ENCODE data around the gene IQSEC1. TPM values are rescaled to one million over a fixed set of nuclear protein-coding genes. Genes with fewer than 3 reads are reported as not detected.

The IQSEC1 gene
- total and polyA plus RNA-seq, 2 experiments from 2014 or later, result 17.8 to 51.7 TPM

GRCh38 chr3:13098192-13098988 is 25.2 kb upstream of the IQSEC1 start:
- no peak for TF ChIP-seq CTCF (IDR thresholded peaks at IDR 0.05; ENCODE audit: low read depth, low read length)
- Histone ChIP-seq H3K4me3 (no peak overlapping the region), H3K27ac (no peak overlapping the region), H3K4me1 (ENCODE audit: low read depth) (no peaks in the 10 kb centered on the region), H3K9me3 (ENCODE audit: low read depth) (no peaks in the 10 kb centered on the region), H3K36me3 (no peaks in the 10 kb centered on the region), H3K27me3 (no peaks in the 10 kb centered on the region)
- no peak for DNase-seq (ENCODE audit: low read depth in 1 of 2, low spot score in 1 of 2)

- no peaks in the 10 kb centered on the region for H3K27me3 ChIP-seq
- no peak for TF ChIP-seq CTCF (IDR thresholded peaks at IDR 0.05; ENCODE audit: low read depth, low read length)
- no peaks in the 10 kb centered on the region for H3K9me3 ChIP-seq (ENCODE audit: low read depth)
- no peak overlapping the region for H3K27ac ChIP-seq
- H3K4me3 ChIP-seq, result no peak overlapping the region
- no peaks in the 10 kb centered on the region for H3K36me3 ChIP-seq
- no peak for DNase-seq (ENCODE audit: low read depth in 1 of 2, low spot score in 1 of 2)
- no peaks in the 10 kb centered on the region for H3K4me1 ChIP-seq (ENCODE audit: low read depth)
Measured at GRCh38 chr3:13096356-13096755, 23.1 kb upstream of the IQSEC1 start.

- TF ChIP-seq CTCF (IDR thresholded peaks at IDR 0.05; ENCODE audit: low read depth, low read length), result no peak
- no peak for DNase-seq (ENCODE audit: low read depth in 1 of 2, low spot score in 1 of 2)
- Histone ChIP-seq H3K27me3 (no peaks in the 10 kb centered on the region), H3K9me3 (ENCODE audit: low read depth) (no peaks in the 10 kb centered on the region), H3K27ac (no peak overlapping the region), H3K36me3 (no peaks in the 10 kb centered on the region), H3K4me3 (no peak overlapping the region), H3K4me1 (ENCODE audit: low read depth) (no peaks in the 10 kb centered on the region)
Measured at GRCh38 chr3:13095408-13095937, 22.2 kb upstream of the IQSEC1 start.

- no peak for DNase-seq (ENCODE audit: low read depth in 1 of 2, low spot score in 1 of 2)
Measured at GRCh38 chr3:13093687-13094086, 20.5 kb upstream of the IQSEC1 start.

More at GRCh38 chr3:13093687-13094086, 20.5 kb upstream of the IQSEC1 start:
- Histone ChIP-seq H3K9me3 (ENCODE audit: low read depth) (no peaks in the 10 kb centered on the region), H3K27me3 (no peaks in the 10 kb centered on the region), H3K4me1 (ENCODE audit: low read depth) (no peaks in the 10 kb centered on the region), H3K27ac (no peak overlapping the region), H3K36me3 (no peaks in the 10 kb centered on the region), H3K4me3 (no peak overlapping the region)
- no peak for TF ChIP-seq CTCF (IDR thresholded peaks at IDR 0.05; ENCODE audit: low read depth, low read length)
